NCI-H2171 treated with DMSO at 0.1 percent for 48 hours (cell line): ENCODE results near the gene ELP6.
"Not testable (repeated sequence)": the region's sequence is repeated elsewhere in the genome, so short reads cannot be mapped to it uniquely, and the experiment has no call there.

ENCODE experiments used
- DNase-seq: peaks from one replicate; lab custom pipeline; 2025; lab: John Stamatoyannopoulos, UW

Gene ELP6

GRCh38 chr3:47464588-47464987, 48.9 kb downstream of the ELP6 start:
- no peak for DNase-seq

GRCh38 chr3:47459534-47460085, 53.9 kb downstream of the ELP6 start:
- not testable (repeated sequence) for DNase-seq

DNA sequence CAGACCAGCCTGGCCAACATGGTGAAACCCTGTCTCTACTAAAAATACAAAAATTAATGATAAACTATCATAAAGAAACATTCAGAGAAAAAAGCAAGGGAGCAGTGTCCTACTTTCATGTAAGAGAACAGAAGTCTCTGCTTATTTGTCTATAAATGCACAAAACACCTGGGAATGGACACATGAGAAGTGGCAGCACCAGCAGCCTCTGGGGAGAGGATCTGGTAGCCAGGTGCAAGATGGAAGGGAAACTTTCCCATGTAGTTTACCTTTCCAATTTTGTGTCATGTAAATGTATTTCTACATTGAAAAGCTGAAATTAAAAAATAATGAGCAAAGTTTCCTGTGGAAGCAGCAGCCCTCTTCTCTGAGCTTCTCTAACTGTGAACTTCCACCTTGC, 56.5 kb downstream of the ELP6 start:
- peak; percentile 1 for DNase-seq

DNA sequence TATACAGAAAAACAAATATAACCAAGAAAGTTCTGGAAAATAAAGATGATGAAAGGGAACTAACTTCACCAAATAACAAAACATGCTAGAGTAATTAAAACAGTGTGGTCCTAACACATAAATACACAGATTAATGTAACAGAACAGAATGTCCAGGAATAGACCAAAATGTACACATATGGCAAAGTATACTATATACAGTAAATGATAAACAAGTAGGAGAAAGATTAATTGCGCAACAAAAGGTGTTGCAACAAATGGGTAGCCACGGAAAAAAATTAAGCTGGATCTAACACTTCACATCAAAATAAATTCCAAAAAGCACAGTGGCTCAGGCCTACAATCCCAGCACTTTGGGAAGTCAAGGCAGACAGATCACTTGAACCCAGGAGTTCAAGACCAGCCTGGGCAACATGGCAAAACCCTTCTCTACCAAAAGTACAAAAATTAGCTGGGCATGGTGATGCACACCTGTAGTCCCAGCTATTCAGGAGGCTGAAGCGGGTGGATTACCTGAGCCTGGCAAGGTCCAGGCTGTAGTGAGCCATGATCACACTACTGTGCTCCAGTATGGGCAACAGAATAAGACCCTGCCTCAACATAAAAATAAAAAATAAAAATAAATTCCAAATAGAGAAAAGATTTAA, 57.6 kb downstream of the ELP6 start:
- DNase-seq, result no peak

DNA sequence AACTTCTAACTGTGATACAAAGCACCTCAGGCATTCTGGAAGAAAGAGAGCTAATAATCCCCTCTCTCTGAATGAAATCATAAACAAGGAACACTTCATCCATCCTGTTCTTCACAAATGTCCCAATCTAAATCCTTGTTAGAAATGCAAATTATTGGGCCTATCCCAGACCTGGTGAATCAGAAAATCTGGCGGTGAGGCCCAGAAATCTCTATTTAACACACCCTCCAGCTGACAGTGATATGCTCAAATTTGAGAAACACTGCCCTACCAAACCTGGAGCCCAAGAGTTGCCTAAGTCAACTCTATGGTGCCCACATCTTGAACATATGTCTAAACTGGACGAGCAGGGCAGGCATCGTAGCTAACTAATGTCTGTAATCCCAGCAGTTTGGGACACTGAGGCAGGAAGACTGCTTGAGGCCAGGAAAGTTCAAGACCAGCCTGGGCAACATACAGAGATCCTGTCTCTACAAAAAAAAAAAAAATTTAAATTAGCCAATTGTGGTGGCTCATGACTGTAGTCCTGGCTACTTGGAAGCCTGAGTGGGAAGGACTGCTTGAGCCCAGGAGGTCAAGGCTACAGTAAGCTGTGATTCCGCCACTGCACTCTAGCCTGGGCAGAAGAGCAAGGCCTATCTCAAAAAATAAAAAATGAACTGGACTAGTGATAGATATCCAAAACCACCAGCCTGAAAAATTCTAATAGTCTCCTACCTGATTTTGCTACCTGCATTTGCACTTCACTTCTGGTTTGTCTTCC, 60.9 kb downstream of the ELP6 start:
- no peak for DNase-seq
